Stimulated activated CD4-positive, alpha-beta T cell treated with anti-CD3 and anti-CD28 coated beads, Interleukin-1b, Interleukin-23, amount 100 ng/mL, for 48 hours (primary cell): ENCODE data around the gene SLC6A14.

ENCODE experiments used
- DNase-seq: peaks from one replicate; pipeline ENCODE4 v3.0.0-alpha.2; 2020

Gene SLC6A14

DNA sequence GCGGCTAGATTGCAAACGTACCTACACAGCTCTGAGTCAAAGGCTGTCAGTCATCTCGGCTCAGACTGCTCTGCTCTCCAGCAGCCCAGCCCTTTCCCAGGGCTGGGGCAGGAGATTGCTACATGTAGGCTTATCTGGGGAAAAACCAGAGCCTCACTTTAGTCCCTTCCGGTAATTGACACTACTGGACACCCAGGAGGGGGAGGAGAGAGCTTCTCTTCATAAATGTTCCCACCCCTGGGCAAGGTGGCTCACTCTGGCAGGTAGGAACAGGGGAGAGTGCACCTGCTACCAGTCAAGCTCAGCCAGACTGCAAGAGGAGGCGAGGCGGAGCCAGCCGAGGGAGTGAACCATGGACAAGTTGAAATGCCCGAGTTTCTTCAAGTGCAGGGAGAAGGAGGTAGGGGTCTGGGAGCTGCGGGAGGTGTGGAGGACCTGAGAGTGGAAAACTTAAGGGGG is at the start of gene SLC6A14:
Gene SLC6A14, plus strand, starts transcription at position 249 of the 459 bp plus-strand sequence. Its CDS starts 104 bp downstream, at position 353.
- no peak for DNase-seq

GRCh38 chrX:116395752-116396151 is 40.7 kb upstream of the SLC6A14 start:
- no peak for DNase-seq

GRCh38 chrX:116399681-116400080 is 36.7 kb upstream of the SLC6A14 start:
- no peak for DNase-seq

GRCh38 chrX:116409219-116409618 is 27.2 kb upstream of the SLC6A14 start:
- no peak for DNase-seq

DNA sequence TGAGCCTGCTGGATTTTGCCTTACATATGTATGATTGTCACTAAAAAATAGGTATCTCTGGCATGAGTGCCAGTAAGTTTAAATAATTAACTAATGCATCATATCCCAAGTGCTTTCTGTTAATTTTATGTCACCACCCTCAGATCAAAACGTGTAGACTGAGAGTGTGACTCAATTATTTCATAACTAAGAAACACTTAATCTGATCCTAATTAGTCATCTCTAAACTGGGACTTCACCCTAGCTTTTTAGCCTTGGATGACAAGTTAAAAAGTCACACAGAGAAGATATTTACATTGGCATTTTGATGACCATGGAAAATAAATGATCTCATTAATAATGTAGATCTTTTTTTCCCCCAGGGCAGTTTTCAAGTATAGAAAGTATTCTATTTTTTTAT is 23.1 kb upstream of the SLC6A14 start:
- DNase-seq = no peak

DNA sequence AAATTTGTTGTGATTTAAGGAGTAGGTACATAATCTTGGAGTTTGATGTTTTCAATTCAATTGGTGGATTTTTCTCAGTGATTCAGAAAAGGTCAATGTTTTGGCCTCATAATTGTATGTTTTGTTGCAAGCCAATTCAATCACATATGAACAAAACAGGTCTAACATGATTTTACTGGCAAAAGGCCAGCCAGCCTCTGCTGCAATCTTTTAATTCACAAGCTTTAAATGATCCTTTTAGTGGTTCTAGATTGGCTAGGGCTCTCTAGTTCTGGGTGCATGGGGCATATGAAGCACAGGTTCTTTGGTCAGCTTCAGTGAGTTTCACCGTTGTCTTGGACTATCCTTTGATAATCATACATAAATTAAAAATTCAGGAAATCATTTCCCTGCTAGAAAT is 19.2 kb upstream of the SLC6A14 start:
- no peak for DNase-seq

- DNase-seq = no peak
Observed at GRCh38 chrX:116417968-116418367, 18.4 kb upstream of the SLC6A14 start.

DNA sequence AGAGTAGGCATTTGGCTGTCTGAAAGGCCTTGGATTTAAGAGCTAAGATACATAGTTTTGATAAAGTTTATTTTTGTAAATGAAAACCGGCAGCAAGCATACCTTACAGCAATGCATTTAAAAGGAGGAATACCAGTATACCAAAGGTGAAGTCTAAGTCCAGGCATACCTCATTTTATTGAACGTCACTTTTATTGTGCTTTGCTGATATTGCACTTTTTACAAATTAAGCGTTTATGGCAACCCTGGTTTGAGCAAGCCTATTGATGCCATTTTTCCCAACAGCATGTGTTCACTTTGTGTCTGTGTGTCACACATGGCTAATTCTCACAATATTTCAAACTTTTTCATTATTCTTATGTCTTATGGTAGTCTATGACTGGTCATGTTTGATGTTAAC is 8.4 kb upstream of the SLC6A14 start:
- no peak for DNase-seq

DNA sequence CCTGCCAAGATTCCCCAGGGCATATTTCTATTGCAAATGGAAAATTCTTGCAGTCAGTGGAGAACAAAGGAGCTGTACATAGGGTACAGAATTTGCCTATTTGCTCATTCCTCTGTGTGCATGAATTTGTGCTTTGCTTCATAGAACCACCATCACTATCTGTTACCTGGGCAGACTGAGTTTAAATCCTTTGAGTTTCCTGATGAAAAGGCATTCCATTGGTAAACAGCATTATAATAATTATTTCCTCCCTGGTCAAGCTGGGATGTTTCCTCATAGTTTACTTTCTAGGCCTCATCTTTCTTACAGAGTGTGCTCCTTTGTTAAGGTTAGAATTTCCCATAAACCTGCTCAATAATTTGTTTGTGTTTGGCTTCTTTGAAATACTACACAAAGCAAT is 809 bp upstream of the SLC6A14 start:
- no peak for DNase-seq

DNA sequence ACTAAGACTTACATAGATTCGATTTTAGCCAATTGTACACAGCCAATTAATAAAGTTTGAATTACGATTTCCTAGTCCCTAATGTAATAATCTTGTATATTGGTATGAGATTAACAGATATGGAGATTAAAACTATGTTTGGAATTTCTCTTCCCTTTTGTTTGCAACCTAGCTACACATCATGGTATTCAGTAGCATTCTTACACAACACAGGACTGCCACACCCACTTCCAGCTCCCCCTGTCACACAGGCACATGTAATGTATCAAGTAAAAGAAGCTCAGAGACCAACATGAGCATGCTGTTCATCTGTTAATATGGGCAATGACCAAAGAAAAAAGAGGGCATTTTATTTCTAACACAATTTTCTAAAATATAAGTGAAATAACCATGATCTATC is 12.8 kb downstream of the SLC6A14 start:
- DNase-seq = no peak

- no peak for DNase-seq
Observed at GRCh38 chrX:116462822-116463221, 26.4 kb downstream of the SLC6A14 start, which contains the start of gene CT83. TSS of gene CT83 (minus strand) at chrX:116462976. CDS start at chrX:116462856, 120 bp downstream.

DNA sequence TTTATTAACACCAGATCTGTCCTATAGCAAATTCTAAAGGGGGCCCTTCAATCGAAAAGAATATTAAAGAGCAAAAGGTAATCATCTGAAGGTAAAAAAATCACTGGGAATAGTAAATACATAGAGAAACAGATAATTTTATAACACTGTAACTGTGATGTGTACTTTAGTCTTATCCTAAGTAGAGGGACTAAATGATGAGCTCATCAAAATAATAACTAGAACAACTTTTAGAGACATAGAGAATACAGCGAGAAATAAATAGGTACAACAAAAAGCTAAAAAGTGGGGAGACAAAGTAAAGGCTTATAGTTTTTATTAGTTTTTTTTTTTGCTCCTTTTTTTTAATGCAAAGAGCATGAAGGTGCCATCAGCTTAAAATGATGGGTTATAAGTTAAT is 43.7 kb downstream of the SLC6A14 start:
- DNase-seq = no peak

DNA sequence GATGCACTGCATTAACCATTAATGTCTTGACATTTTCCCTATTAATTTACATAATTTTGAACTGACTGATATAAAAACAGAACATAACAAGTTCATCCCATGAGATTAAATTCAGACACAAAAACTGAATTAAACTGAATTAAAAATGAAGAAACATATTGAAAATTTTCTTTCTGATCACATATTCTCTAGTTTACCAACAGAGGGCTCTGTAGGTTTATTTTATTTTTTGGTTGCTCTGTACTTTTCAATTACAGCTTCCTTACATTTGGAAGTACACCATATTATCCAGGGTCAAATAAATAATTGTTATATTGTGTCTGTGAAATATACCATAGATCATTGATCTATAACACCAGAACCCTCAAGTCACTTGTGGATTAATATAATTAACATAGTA is 53.7 kb downstream of the SLC6A14 start:
- no peak for DNase-seq

DNA sequence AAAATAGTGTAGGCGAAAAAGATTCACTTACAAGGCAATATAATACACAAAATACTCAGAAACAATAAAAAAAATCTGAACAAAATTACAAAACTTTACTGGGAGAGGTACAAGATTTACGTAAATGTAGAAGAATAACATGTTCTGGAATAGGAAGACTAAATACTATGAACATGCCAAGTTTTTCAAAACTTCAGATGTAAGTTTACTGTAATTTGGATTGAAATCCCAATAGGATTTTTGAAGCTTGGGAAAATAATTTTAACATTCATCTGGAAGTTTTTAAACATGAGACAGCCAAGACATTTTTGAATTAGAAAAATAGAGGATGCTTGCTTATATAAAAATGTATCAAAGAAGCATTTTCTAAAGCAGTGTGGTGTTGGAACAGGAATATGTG is 56.9 kb downstream of the SLC6A14 start:
- DNase-seq = no peak

- no peak for DNase-seq
Observed at GRCh38 chrX:116499780-116500179, 63.4 kb downstream of the SLC6A14 start.
